GM12873 (cell line): Measurements from ENCODE around the gene MRAS.

ENCODE experiments used
- CTCF ChIP-seq: IDR thresholded peaks from 2 replicates; pipeline ENCODE4 v1.5.1; 2012; ENCODE audit warnings: low read depth, mild to moderate bottlenecking, moderate library complexity, low read length, control low read depth; ENCODE audit not compliant: insufficient read depth; ENCODE audit errors: missing control alignments

The MRAS gene

DNA sequence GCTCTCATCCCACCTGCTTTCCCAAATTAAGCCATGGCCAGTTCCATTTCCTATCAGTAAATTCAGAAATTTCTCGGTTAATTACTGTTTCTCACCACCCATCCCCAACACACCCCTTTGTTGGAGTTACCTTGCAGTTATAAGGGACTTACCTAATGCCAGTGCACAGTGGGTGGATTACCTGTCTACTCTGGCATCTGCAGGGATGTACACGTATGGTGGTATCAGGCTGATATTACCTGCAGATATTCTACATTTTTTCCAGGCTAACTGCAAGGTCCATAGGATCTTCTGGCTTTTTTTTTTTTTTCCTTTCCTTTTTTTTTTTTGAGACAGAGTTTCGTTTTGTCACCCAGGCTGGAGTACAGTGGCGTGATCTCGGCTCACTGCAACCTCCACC lies 7.9 kb upstream of the MRAS start:
- no peak for TF ChIP-seq CTCF

- no peak for TF ChIP-seq CTCF
Observed at GRCh38 chr3:138344754-138345153, 3.6 kb upstream of the MRAS start.

DNA sequence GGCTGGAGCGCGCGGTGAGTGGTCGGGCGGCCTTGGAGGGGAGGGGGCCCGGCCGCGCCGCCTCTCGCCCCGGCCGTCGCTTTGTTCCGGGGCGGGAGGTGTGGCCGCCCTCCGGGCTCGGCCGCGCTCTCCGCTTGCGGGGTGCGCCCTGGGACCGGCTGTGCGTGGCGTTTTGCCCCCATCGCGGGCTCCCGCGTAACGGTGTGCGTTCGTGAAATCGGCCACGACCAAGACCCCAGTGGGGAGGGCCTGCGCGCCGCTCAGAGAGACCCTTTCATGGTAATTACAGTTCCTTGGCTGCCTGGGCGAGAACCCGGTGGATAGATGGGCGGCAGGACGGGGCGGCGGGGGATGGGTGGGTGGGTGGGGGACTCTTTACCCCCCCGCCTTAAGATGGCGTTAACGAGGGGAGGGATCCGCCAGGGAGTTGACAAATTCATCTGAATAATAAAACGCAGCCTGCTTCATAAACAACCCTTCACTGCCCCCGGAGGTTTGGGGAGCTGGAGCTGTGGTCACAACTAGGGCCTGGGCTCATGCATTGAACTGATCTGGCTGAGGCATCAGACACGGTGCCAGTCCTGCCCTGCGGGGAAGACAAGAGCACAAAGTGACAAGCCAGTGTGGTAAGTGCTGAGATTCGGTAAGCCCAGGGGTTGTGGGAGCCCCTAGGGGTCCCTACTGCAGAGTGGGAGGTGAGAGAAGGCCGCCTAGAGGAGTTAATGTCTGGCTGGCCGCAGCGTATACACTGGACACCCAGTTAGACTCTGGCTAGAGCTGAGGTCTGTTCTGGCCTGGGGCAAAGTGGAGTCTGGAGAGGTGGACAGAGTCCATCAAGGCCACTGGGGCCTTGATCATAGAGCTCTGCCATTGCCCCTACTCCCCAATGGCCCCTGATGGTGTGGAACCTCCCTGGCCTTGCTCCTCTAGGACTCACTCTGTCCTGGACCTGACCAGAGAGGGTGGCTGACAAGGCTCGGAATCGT lies 668 bp downstream of the MRAS start:
- TF ChIP-seq CTCF = no peak

DNA sequence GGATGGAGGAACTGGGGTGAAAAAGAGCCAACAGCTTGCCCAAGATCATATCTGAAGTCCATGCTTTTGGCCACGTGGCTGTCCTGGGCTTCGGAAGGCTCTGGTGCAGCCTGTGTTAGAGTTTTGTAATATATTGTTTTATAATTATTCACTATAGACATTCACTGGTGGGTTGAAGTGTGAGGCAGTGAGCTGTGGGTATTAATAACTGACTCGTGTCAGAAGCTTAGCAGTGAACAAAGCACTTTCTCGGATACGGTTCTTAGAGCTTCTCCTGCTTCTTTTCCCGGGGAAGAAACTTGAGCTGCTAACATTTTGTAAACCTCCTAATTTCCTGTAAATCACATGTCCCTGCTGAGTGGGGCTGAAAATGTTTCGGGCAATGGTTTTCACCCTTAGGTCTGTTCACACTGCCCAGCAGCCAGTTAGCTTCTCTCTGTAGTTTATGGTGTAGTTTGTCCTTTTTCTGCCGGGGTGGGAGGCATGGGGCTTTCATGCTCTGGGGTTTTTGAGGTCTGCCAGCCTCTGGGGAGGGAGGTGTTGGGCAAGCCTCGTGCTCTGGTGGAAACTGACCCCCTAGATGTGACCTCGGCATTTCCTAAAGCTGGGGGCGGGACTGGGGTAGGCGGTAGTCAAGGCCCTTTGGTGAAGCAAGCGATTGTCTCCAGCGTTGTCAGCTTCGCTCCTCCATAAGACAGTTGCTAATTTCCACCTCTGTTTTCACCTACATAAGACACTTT lies 1.7 kb downstream of the MRAS start:
- TF ChIP-seq CTCF = no peak

GRCh38 chr3:138351151-138351550 lies 2.8 kb downstream of the MRAS start:
- no peak for TF ChIP-seq CTCF

DNA sequence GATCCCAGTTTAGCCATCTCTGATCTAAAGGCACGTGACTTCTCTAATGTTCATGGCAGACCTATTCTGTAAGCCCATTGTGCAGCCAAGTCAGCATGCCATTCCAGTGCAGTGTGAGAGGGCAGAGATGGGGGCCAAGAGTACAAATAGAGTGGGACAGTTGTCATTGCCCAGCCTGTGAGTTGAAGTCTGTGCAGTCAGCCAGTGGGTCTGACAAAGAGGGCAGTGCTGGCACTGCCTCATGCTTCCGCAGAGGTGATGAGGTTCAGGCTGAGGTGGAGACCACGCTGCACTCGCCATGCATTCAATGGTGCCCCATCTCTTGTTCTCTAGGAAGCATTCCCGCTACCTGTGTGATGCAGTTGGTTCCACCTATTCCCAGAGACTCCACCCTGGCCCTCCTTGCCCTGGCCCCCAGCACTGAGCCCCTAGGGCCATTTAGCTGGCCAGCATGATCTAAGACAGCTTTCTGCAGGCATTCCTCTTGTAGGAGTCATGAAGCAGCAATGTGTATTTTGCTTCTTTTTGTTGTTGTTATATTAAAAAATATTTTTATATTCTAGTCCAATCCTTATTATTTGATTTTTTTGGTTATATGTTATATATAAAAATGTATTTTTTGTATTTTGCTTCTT lies 3.7 kb downstream of the MRAS start:
- TF ChIP-seq CTCF = no peak

DNA sequence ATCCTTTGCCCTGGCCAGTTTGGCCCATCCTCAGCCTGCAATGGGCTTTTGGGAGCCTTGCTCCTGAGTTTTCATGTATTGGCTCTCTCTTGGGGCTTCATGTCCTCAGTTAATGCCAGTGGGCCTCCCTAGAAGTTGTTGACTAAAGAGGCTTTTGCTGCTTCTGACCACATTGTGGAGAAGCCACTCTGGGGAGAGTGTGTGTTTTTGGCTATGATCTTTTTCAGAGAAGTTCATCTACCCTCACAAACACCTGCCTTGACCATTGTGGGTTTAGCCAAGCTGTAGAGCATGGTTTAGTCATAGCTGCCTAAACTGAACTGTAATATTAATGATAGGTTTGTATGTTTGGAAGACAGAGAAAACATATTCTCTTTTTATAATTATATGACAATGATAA lies 6.0 kb downstream of the MRAS start:
- TF ChIP-seq CTCF = no peak
